IMR-90 (cell line): Measurements from ENCODE around the gene ITGB1BP1. TPM values are rescaled to one million over a fixed set of nuclear protein-coding genes. Genes with fewer than 3 reads are reported as not detected.

Experiments used
- ATAC-seq: fragments of 200-7000 bp; cut with Tn5 transposase; 2 replicates; pipeline ENCODE4 v1.9.1; 2020; ENCODE audit warnings: low read depth, mild to moderate bottlenecking, moderate library complexity
- BruUV-seq: library from RNA; stranded (reverse); fragments of 400-500 nt; replicated peaks from 2 replicates; lab custom pipeline; 2021; lab: Mats Ljungman, UMichigan
- CTCF ChIA-PET: fragments of 300-600 bp; formaldehyde crosslinking; extraction: SDS; loops from one replicate; lab custom pipeline; 2021; ENCODE audit warnings: antibody characterized with exemption; lab: Yijun Ruan, JAX
- POLR2A ChIA-PET: fragments of 300-600 bp; sonication (Branson Sonifier 250); formaldehyde crosslinking; loops from one replicate; lab custom pipeline; 2022; ENCODE audit warnings: antibody characterized with exemption; ENCODE audit not compliant: unreplicated experiment; lab: Charles Lee
- DNase-seq: peaks from one replicate; pipeline ENCODE4 v3.0.0; 2013
- H2AFZ ChIP-seq: replicated peaks from 2 replicates; pipeline ENCODE3; 2013; ENCODE audit warnings: low read length, mild to moderate bottlenecking; ENCODE audit not compliant: poor library complexity
- H2AK5ac ChIP-seq: 2 replicates; pipeline ENCODE4 v1.6.1; 2013; ENCODE audit warnings: low read depth, low read length, inconsistent platforms
- H2AK9ac ChIP-seq: replicated peaks from 2 replicates; pipeline ENCODE3; 2013; ENCODE audit warnings: mild to moderate bottlenecking, low read depth, low read length, moderate library complexity; ENCODE audit not compliant: poor library complexity
- H2BK120ac ChIP-seq: 2 replicates; pipeline ENCODE4 v1.6.1; 2013; ENCODE audit warnings: low read depth, low read length, inconsistent platforms
- H2BK15ac ChIP-seq: 3 replicates; pipeline ENCODE4 v1.6.1; 2013; ENCODE audit warnings: low read depth, low read length, inconsistent platforms
- H2BK20ac ChIP-seq: 2 replicates; pipeline ENCODE4 v1.6.1; 2013; ENCODE audit warnings: low read depth, mild to moderate bottlenecking, inconsistent platforms, low read length, moderate library complexity
- H2BK5ac ChIP-seq: 2 replicates; pipeline ENCODE4 v1.6.1; 2013; ENCODE audit warnings: mild to moderate bottlenecking, low read depth, low read length, inconsistent platforms; ENCODE audit not compliant: poor library complexity, severe bottlenecking
- H3K14ac ChIP-seq: replicated peaks from 2 replicates; pipeline ENCODE4 v1.6.1; 2013; ENCODE audit warnings: low read depth, low read length, inconsistent platforms
- H3K18ac ChIP-seq: 2 replicates; pipeline ENCODE4 v1.6.1; 2013; ENCODE audit warnings: low read depth, low read length, control low read depth
- H3K23ac ChIP-seq: 2 replicates; pipeline ENCODE4 v1.6.1; 2013; ENCODE audit warnings: low read depth, low read length, inconsistent platforms
- H3K27ac ChIP-seq: 2 replicates; pipeline ENCODE4 v1.5.1; 2013; ENCODE audit warnings: mild to moderate bottlenecking, control low read depth, low read length; ENCODE audit not compliant: insufficient read depth
- H3K27me3 ChIP-seq: 2 replicates; pipeline ENCODE4 v1.6.1; 2013; ENCODE audit warnings: low read length; ENCODE audit not compliant: control insufficient read depth, insufficient read depth
- H3K36me3 ChIP-seq: 2 replicates; pipeline ENCODE4 v1.6.1; 2013; ENCODE audit warnings: low read length, mixed read lengths; ENCODE audit not compliant: control insufficient read depth, insufficient read depth
- H3K4ac ChIP-seq: 2 replicates; pipeline ENCODE4 v1.6.1; 2013; ENCODE audit warnings: low read depth, low read length, inconsistent platforms
- H3K4me1 ChIP-seq: 2 replicates; pipeline ENCODE4 v1.6.1; 2013; ENCODE audit warnings: low read length, mixed read lengths; ENCODE audit not compliant: control insufficient read depth, insufficient read depth
- H3K4me2 ChIP-seq: 2 replicates; pipeline ENCODE4 v1.6.1; 2013; ENCODE audit warnings: low read depth, mild to moderate bottlenecking, control low read depth, low read length, moderate library complexity
- H3K4me3 ChIP-seq: 2 replicates; pipeline ENCODE4 v1.5.1; 2013; ENCODE audit warnings: low read depth, mild to moderate bottlenecking, control low read depth, low read length, moderate library complexity; ENCODE audit not compliant: insufficient read depth
- H3K56ac ChIP-seq: 2 replicates; pipeline ENCODE4 v1.6.1; 2013; ENCODE audit warnings: low read length, inconsistent platforms; ENCODE audit not compliant: insufficient read depth; ENCODE audit errors: extremely low read depth
- H3K79me1 ChIP-seq, 2 experiments: 2 replicates each; pipeline ENCODE4 v1.6.1; 2013; ENCODE audit warnings: low read length in 2 of 2, inconsistent platforms in 1 of 2, low read depth in 1 of 2
- H3K9ac ChIP-seq: 2 replicates; pipeline ENCODE4 v1.6.1; 2013; ENCODE audit warnings: low read depth, low read length, control low read depth
- H3K9me1 ChIP-seq: 2 replicates; pipeline ENCODE4 v1.6.1; 2013; ENCODE audit warnings: low read length, inconsistent platforms; ENCODE audit not compliant: insufficient read depth
- H3K9me3 ChIP-seq: 2 replicates; pipeline ENCODE4 v1.6.1; 2013; ENCODE audit warnings: low read length; ENCODE audit not compliant: control insufficient read depth, insufficient read depth
- H4K20me1 ChIP-seq: 2 replicates; pipeline ENCODE4 v1.6.1; 2013; ENCODE audit warnings: low read length, inconsistent platforms; ENCODE audit not compliant: insufficient read depth
- H4K5ac ChIP-seq: 2 replicates; pipeline ENCODE4 v1.6.1; 2013; ENCODE audit warnings: mild to moderate bottlenecking, low read depth, low read length, control low read depth
- H4K8ac ChIP-seq, 2 experiments: 2 replicates each; pipeline ENCODE4 v1.6.1; 2013; ENCODE audit warnings: low read depth in 2 of 2, low read length in 2 of 2, control low read depth in 1 of 2, inconsistent platforms in 1 of 2
- H4K91ac ChIP-seq: 2 replicates; pipeline ENCODE4 v1.6.1; 2013; ENCODE audit warnings: low read depth, low read length, inconsistent platforms; ENCODE audit not compliant: insufficient read depth
- BHLHE40 ChIP-seq: fragments of 150-350 bp; IDR thresholded peaks from 2 replicates; pipeline ENCODE4 v1.6.1; 2016; ENCODE audit warnings: mild to moderate bottlenecking, low read depth, low read length
- CEBPB ChIP-seq: IDR thresholded peaks from 2 replicates; pipeline ENCODE4 v1.6.1; 2012; ENCODE audit warnings: low read depth, low read length, improper control_type of control experiment
- CHD1 ChIP-seq: IDR thresholded peaks from 2 replicates; pipeline ENCODE4 v1.6.1; 2012; ENCODE audit warnings: low read depth, low read length, improper control_type of control experiment
- FOS ChIP-seq: fragments of 150-350 bp; IDR thresholded peaks from 2 replicates; pipeline ENCODE4 v1.6.1; 2016; ENCODE audit warnings: low read depth, low read length
- MAZ ChIP-seq: IDR thresholded peaks from 2 replicates; pipeline ENCODE4 v1.6.1; 2012; ENCODE audit warnings: low read depth, mild to moderate bottlenecking, low read length, improper control_type of control experiment, moderate library complexity, borderline replicate concordance
- MXI1 ChIP-seq: IDR thresholded peaks from 2 replicates; pipeline ENCODE4 v1.6.1; 2012; ENCODE audit warnings: low read depth, mild to moderate bottlenecking, low read length, moderate library complexity, borderline replicate concordance
- NFE2L2 ChIP-seq: fragments of 150-350 bp; IDR thresholded peaks from 2 replicates; pipeline ENCODE4 v1.6.1; 2016; ENCODE audit warnings: low read depth, mild to moderate bottlenecking, low read length
- POLR2A ChIP-seq: IDR thresholded peaks from 2 replicates; pipeline ENCODE4 v1.6.1; 2012; ENCODE audit warnings: mild to moderate bottlenecking, low read depth, low read length
- RAD21 ChIP-seq: IDR thresholded peaks from 2 replicates; pipeline ENCODE4 v1.6.1; 2012; ENCODE audit warnings: low read length, improper control_type of control experiment
- RCOR1 ChIP-seq: IDR thresholded peaks from 2 replicates; pipeline ENCODE4 v1.6.1; 2012; ENCODE audit warnings: mild to moderate bottlenecking, low read length, improper control_type of control experiment; ENCODE audit not compliant: insufficient replicate concordance
- RFX5 ChIP-seq: IDR thresholded peaks from 2 replicates; pipeline ENCODE4 v1.8.0; 2012; ENCODE audit warnings: low read depth, mild to moderate bottlenecking, low read length, moderate library complexity
- SMC3 ChIP-seq: fragments of 150-350 bp; IDR thresholded peaks from 2 replicates; pipeline ENCODE4 v1.6.1; 2016; ENCODE audit warnings: low read depth, mild to moderate bottlenecking, antibody characterized with exemption, low read length, moderate library complexity
- WGBS, 2 experiments: methylation state at CpG; one replicate each; pipeline versions ENCODE4 v1.1.5 to v1.1.7; 2013; ENCODE audit warnings: missing lambda C conversion rate in 2 of 2; ENCODE audit not compliant: insufficient read length in 1 of 2; ENCODE audit errors: extremely low coverage in 2 of 2; 5-methylcytosine and 5-hydroxymethylcytosine counted together
- dilution Hi-C: fragments of 300-500 bp; cut with HindIII; formaldehyde crosslinking; loops from one replicate; pipeline ENCODE4 v1.14.3; 2018; ENCODE audit warnings: low sequenced_read_pairs; ENCODE audit not compliant: unreplicated experiment
- in situ Hi-C: fragments of 300-500 bp; cut with MboI; formaldehyde crosslinking; loops from 3 replicates; pipeline ENCODE4 v1.14.3; 2019; ENCODE audit warnings: low sequenced_read_pairs, inconsistent platforms, mixed read lengths
- intact Hi-C: fragments of 100-400 bp; cut with micrococcal nuclease; formaldehyde crosslinking; loops from 2 replicates; pipeline ENCODE4 v1.10.0; 2022
- polyA plus RNA-seq, 3 experiments: library from polyadenylated mRNA; depleted of rRNA; stranded (reverse); fragments of >200 nt; gene quantifications; 2 replicates each; pipeline ENCODE4 v1.2.3, GENCODE V29; 2012; ENCODE audit warnings: low replicate concordance in 1 of 3
- total RNA-seq: library from RNA; depleted of rRNA; stranded (reverse); fragments of >200 nt; gene quantifications from 2 replicates; pipeline ENCODE4 v1.2.3, GENCODE V29; 2012
- TF ChIP-seq, protein P1 (sequence below): fragments of 150-350 bp; IDR thresholded peaks from 2 replicates; pipeline ENCODE4 v1.6.1; 2016; ENCODE audit warnings: low read depth, mild to moderate bottlenecking, low read length, moderate library complexity, borderline replicate concordance
- TF ChIP-seq, protein P2 (sequence below): conservative IDR thresholded peaks from 2 replicates; pipeline ENCODE4 v1.5.1; 2012; ENCODE audit warnings: mild to moderate bottlenecking, low read depth, low read length, improper control_type of control experiment
- TF ChIP-seq, protein P3 (sequence below): fragments of 150-350 bp; IDR thresholded peaks from 2 replicates; pipeline ENCODE4 v1.6.1; 2017; ENCODE audit warnings: mild to moderate bottlenecking, antibody characterized with exemption, low read length, low read depth

ITGB1BP1 gene
- total and polyA plus RNA-seq, 2 of the 4 experiments (the other 2 are of a cell fraction): 48.6 to 88.1 TPM

DNA sequence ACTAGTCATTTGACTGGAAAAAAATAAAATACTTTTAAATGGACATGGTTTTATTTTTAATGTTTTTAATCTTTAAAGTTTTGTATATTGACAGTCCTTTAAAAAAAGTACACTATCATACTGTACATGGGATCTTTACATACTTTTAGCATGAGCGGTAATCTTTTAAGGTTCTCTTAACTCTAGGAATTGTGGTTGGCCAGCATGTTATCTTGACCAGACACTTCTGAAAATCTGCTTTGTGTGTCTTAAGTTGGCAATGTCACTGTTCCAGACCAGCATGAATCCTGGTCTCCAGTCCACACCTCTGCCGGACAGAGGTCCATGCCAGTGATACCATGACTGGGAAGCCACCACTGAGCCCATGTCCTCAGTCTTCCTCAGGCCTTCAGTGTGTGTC lies 17.7 kb downstream of the ITGB1BP1 start:
- peak overlapping the region; percentile 55; the same call in 1 of the 3 replicates for H2BK15ac ChIP-seq
- peak overlapping the region in 1 of 2 experiments; percentile 73; a peak in 2 of 4 replicates for H4K8ac ChIP-seq
- H2BK20ac ChIP-seq: peak overlapping the region; percentile 71; the same call in 1 of the 2 replicates
- dilution Hi-C loops (no loop called here), in situ Hi-C loops (no loop called here), intact Hi-C loops (no loop called here)
- no CpG with 5 or more reads among the region's 2 CpGs for WGBS, 2 experiments
- peak overlapping the region; percentile 65; the same call in 1 of the 2 replicates for H3K27ac ChIP-seq
- H2AK5ac ChIP-seq: peak overlapping the region; percentile 99
- H3K23ac ChIP-seq: peak overlapping the region; percentile 83
- peak overlapping the region; percentile 31 for H2AK9ac ChIP-seq
- TF ChIP-seq RCOR1: no peak
- TF ChIP-seq BHLHE40: no peak
- no peak for TF ChIP-seq CEBPB
- no peak for TF ChIP-seq RAD21
- TF ChIP-seq, protein P1, sequence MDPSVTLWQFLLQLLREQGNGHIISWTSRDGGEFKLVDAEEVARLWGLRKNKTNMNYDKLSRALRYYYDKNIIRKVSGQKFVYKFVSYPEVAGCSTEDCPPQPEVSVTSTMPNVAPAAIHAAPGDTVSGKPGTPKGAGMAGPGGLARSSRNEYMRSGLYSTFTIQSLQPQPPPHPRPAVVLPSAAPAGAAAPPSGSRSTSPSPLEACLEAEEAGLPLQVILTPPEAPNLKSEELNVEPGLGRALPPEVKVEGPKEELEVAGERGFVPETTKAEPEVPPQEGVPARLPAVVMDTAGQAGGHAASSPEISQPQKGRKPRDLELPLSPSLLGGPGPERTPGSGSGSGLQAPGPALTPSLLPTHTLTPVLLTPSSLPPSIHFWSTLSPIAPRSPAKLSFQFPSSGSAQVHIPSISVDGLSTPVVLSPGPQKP: no peak
- TF ChIP-seq, protein P2, sequence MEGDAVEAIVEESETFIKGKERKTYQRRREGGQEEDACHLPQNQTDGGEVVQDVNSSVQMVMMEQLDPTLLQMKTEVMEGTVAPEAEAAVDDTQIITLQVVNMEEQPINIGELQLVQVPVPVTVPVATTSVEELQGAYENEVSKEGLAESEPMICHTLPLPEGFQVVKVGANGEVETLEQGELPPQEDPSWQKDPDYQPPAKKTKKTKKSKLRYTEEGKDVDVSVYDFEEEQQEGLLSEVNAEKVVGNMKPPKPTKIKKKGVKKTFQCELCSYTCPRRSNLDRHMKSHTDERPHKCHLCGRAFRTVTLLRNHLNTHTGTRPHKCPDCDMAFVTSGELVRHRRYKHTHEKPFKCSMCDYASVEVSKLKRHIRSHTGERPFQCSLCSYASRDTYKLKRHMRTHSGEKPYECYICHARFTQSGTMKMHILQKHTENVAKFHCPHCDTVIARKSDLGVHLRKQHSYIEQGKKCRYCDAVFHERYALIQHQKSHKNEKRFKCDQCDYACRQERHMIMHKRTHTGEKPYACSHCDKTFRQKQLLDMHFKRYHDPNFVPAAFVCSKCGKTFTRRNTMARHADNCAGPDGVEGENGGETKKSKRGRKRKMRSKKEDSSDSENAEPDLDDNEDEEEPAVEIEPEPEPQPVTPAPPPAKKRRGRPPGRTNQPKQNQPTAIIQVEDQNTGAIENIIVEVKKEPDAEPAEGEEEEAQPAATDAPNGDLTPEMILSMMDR: no peak
- no peak for TF ChIP-seq RFX5
- no peak for TF ChIP-seq CHD1
- no peak for TF ChIP-seq SMC3
- no peak for TF ChIP-seq MXI1
- TF ChIP-seq POLR2A: no peak
- no peak for TF ChIP-seq NFE2L2
- no peak for TF ChIP-seq MAZ
- no peak for TF ChIP-seq FOS
- TF ChIP-seq, protein P3, sequence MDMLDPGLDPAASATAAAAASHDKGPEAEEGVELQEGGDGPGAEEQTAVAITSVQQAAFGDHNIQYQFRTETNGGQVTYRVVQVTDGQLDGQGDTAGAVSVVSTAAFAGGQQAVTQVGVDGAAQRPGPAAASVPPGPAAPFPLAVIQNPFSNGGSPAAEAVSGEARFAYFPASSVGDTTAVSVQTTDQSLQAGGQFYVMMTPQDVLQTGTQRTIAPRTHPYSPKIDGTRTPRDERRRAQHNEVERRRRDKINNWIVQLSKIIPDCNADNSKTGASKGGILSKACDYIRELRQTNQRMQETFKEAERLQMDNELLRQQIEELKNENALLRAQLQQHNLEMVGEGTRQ: no peak
- peak overlapping the region; percentile 66 for H2BK120ac ChIP-seq
- H3K27me3 ChIP-seq: no peaks in the 10 kb centered on the region
- no peaks in the 10 kb centered on the region for H3K9me3 ChIP-seq
- peak overlapping the region; percentile 69 for H4K91ac ChIP-seq
- DNase-seq (peak; percentile 73), ATAC-seq (no peak; the same call in 1 of the 2 replicates)
- ChIA-PET POLR2A (no interaction called here), CTCF (no interaction called here)
- H3K79me1 ChIP-seq: peaks cover 11 to 54% of the 10 kb centered on the region in 2 experiments
- peaks cover 32% of the 10 kb centered on the region for H3K4me1 ChIP-seq
- peak overlapping the region; percentile 52 for H2AFZ ChIP-seq
- H4K20me1 ChIP-seq: peaks cover 25% of the 10 kb centered on the region
- peak overlapping the region; percentile 89; the same call in 1 of the 2 replicates for H3K14ac ChIP-seq
- peaks cover 32% of the 10 kb centered on the region for H3K9me1 ChIP-seq
- peak overlapping the region; percentile 25; the same call in 1 of the 2 replicates for H4K5ac ChIP-seq
- peak overlapping the region; percentile 87 for H2BK5ac ChIP-seq
- no peak overlapping the region for H3K56ac ChIP-seq
- H3K9ac ChIP-seq: no peak overlapping the region
- peak overlapping the region; percentile 1; the same call in 1 of the 2 replicates for H3K4me2 ChIP-seq
- peak overlapping the region; percentile 43 for H3K18ac ChIP-seq
- BruUV-seq: no TSS peak
- H3K4ac ChIP-seq: peak overlapping the region; percentile 86
- peaks cover 33% of the 10 kb centered on the region for H3K36me3 ChIP-seq
- H3K4me3 ChIP-seq: no peak overlapping the region
